Measurements from ENCODE around the gene OGFOD1.
"Not testable (repeated sequence)": the region's sequence is repeated elsewhere in the genome, so short reads cannot be mapped to it uniquely, and the experiment has no call there.

OGFOD1 gene

DNA sequence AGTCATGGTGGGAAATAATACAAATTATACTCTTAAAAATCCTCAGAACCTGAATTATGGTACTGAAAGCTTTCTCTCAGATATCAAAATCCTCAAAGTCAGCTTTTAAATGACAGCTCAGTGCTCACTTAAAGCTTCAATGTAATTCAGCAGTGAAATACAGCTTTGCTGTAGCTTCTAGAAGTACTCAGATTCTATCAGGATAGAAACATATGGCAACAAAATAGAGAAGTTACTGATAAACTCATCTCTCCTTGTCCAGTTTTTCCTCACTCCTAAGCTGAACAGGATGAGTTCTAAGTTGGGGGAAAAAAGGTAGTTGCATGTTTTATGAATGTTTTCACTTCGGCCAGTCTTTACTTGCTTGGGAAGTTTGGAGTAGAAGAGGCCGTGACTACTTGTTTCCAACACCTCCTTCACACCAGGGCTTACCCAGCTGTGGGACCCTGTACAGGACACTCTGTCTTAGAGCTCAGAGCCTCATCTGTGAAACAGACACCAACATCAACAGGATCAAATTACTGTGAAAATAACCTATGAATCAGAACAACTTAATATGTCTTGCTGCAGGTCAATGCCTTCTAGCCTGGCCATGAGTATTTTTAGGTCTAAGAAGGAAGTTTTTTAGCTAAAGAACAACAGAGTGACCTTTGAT is 30.2 kb downstream of the OGFOD1 start:
- no peak for ATAC-seq

- no peak for ATAC-seq
These were observed 31.4 kb downstream of the OGFOD1 start for GRCh38 chr16:56482683-56483236.

DNA sequence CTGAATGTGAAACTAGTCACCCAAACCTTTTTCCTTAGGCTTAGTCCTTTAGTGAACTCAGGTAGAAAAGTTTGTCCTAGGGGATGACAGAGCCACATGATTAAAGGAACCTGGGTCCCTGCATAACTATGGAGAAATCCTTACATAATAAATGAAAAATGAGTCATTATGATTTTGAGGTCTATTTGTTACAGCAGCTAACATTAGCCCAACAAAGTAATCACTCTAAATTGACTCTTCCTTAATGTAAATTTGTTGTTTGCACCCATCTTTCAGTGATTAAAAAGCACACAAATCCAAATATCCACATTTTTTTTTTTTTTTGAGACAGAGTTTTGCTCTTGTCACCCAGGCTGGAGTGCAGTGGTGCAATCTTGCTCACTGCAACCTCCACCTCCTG is 32.0 kb downstream of the OGFOD1 start:
- ATAC-seq: no peak

- no peak for ATAC-seq
These were observed 36.7 kb downstream of the OGFOD1 start for GRCh38 chr16:56488035-56488434.

GRCh38 chr16:56488868-56489267 is 37.5 kb downstream of the OGFOD1 start:
- ATAC-seq: not testable (repeated sequence)

- no peak for ATAC-seq
These were observed 40.4 kb downstream of the OGFOD1 start for GRCh38 chr16:56491657-56492261.

DNA sequence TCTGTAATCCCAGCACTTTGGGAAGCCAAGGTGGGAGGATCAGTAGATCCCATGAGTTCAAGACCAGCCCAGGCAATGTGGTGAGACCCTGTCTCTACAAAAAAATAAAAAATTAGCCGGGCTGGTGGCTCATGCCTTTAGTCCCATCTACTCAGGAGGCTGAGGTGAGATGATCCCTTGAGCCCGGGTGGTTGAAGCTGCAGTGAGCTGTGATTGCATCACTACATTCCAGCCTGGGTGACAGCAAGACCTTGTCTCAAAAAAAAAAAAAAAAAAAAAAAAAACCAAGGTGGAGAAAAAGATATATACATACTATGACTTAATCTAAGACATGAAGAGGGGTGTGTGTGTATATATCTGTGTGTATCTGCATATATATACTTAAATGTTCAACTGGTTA is 41.8 kb downstream of the OGFOD1 start:
- no peak for ATAC-seq

DNA sequence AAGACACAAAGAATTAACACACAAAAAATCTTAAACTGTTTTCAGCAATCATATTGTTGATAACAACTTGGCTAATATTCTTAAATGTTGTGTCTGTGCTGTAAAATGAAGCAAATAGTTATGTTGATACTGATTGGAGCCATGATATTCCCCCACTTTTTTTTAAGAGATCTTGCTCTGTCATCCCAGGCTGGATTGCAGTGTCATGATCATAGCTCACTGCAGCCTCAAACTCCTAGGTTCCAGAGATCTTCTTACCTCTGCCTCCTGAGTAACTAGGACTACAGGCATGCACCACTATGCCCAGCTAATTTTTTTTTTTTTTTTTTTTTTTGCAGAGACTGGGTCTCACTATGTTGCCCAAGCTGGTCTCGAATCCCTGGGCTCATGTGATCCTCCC is 42.5 kb downstream of the OGFOD1 start:
- ATAC-seq: no peak

GRCh38 chr16:56505181-56505580 is 53.8 kb downstream of the OGFOD1 start:
- no peak for ATAC-seq

GRCh38 chr16:56506941-56507340 is 55.6 kb downstream of the OGFOD1 start:
- ATAC-seq: no peak

- ATAC-seq: no peak
These were observed 59.2 kb downstream of the OGFOD1 start for GRCh38 chr16:56510544-56510943.

DNA sequence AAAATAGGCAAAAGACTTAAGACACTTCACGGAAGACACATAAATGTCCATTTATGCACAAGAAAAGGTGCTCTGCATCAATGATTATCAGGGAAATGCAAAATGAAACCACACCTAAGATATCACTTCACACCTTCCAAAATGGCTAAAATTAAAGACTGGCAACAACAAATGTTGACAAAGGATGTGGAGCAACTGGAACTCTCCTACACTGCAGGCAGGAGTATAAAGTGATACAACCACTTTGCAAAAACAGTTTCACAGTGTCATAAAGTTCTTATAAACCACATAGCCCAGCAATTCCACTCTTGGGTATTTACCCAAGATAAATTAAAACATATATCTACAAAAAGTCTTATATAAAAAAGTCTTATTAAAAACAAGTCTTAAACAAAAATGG is 60.7 kb downstream of the OGFOD1 start:
- ATAC-seq: no peak

DNA sequence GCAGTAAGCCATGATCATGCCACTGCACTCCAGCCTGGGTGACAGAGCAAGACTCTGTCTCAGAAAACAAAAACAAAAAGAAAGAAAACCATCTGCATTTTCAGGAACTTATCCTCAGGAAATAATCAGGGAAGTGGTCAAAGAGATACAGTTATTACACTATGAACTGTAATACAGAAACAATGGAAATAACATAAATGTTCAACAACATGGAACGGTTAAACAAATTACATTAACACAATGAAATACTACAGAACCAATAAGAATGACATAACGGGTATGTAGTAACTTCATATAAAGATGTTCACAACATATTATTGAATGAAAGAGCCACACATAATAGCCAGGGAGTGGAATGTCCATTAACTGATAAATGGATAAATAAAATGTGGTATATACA is 61.7 kb downstream of the OGFOD1 start:
- ATAC-seq: no peak

GRCh38 chr16:56513972-56514371 is 62.6 kb downstream of the OGFOD1 start:
- peak; percentile 60 to 64 for ATAC-seq

DNA sequence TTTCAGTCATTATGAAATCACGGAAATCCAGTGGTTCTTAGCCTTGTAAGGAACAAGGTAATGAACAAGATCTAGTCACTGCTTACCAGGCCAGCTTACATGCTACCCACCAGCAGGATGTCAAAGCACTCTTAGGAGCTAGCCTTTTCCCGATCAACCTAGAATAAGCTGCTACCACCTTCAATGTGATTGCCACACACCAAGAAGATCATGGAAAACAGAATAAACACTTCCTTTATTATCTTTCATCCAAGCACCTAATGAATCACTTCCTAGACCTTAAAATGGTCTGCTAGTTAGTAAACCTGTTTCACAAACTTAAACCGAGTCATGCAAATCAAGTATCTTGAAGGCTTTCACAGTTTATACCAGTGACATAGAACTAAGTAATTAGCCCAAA is 63.5 kb downstream of the OGFOD1 start:
- ATAC-seq: no peak

GRCh38 chr16:56515665-56516064 is 64.3 kb downstream of the OGFOD1 start:
- ATAC-seq: no peak

GRCh38 chr16:56517206-56517605 is 65.9 kb downstream of the OGFOD1 start:
- ATAC-seq: no peak

DNA sequence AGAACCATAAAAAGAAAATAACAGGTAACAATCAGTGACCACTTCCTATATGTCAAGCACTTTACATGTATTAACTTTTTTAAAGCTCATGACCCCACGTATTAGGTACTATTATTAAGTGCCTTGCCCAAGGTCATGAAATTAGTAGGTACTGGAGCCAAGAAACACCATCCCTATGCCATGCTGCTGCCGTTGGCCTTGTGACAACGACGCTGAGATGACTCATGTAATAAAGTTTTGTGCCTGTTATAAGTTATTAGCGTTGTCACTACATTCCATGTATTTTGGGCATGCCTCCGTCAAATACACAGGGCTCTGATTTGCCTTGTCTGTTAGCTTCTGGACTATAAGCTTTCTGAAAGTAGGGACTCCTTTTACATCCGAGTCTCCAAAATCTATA is 67.1 kb downstream of the OGFOD1 start:
- ATAC-seq: no peak

- ATAC-seq: peak; percentile 83 to 87
These were observed 68.3 kb downstream of the OGFOD1 start, which contains the start of gene BBS2 for GRCh38 chr16:56519459-56520250. Gene BBS2 (minus strand): TSS chr16:56520024. CDS start chr16:56519862, 162 bp downstream.

DNA sequence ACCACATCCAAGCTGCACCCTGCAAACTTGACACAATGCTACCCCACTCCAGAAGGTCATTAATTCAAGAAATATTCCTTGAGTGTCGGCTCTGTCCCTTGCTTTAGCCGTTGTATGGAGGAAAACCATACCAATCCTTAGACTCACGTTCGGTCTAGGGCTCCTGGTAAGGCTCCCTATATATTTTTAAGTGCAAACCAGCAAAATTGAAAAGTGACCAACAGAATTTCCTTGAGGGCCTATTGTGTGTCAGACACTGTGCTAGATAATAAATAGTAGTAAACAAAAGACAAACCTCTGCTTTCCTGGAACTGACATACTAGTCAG is 68.9 kb downstream of the OGFOD1 start:
- ATAC-seq: no peak

DNA sequence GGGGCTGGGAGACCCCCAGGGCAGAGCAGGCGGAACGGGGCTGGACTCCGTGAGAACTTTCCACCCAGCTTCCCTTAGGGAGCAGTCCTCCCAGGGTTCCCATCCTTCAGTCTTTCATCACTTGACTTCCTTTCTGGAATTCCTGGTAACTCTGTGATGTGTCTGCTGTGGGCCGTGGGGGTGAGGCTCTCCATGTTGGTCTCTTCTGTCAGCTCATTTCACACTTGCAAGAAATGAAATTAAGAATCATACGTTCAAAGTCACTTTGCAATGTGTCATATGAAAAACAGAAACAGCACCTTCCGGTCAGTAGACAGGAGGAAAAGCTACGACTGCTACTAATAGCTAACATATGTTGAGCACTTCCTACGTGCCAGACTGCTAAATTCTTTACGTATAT is 73.9 kb downstream of the OGFOD1 start:
- ATAC-seq: no peak
